ENCODE measurements around the gene CCNH.

- TF ChIP-seq CTCF (IDR thresholded peaks at IDR 0.05) (no peak), REST (IDR thresholded peaks at IDR 0.05; ENCODE audit: insufficient read depth in 1 of 2, low read depth in 2 of 2, low read length in 1 of 2) (no peak), POLR2AphosphoS5 (IDR thresholded peaks at IDR 0.05; ENCODE audit: low read depth, low read length) (no peak)
Measured at GRCh38 chr5:87388129-87388528, 24.6 kb downstream of the CCNH start.

Measured in Panc1 (cell line).